ENCODE measurements around the gene SLC7A1.

Gene SLC7A1

GRCh38 chr13:29527916-29528315 is 67.6 kb downstream of the SLC7A1 start:
- no peak for DNase-seq (ENCODE audit: low read depth)

- no peak for DNase-seq (ENCODE audit: low read depth)
Observed at GRCh38 chr13:29527511-29527910, 68.0 kb downstream of the SLC7A1 start.

GRCh38 chr13:29526741-29527140 is 68.7 kb downstream of the SLC7A1 start:
- no peak for DNase-seq (ENCODE audit: low read depth)

- no peak for DNase-seq (ENCODE audit: low read depth)
Observed at GRCh38 chr13:29525757-29526156, 69.7 kb downstream of the SLC7A1 start.

- no peak for DNase-seq (ENCODE audit: low read depth)
Observed at GRCh38 chr13:29524641-29525040, 70.8 kb downstream of the SLC7A1 start.

- no peak for DNase-seq (ENCODE audit: low read depth)
Observed at GRCh38 chr13:29524176-29524575, 71.3 kb downstream of the SLC7A1 start.

GRCh38 chr13:29523199-29523961 is 72.1 kb downstream of the SLC7A1 start:
- no peak for DNase-seq (ENCODE audit: low read depth)

GRCh38 chr13:29522044-29522685 is 73.3 kb downstream of the SLC7A1 start:
- DNase-seq (ENCODE audit: low read depth) = peak; percentile 98

GRCh38 chr13:29521336-29521735 is 74.2 kb downstream of the SLC7A1 start:
- no peak for DNase-seq (ENCODE audit: low read depth)

- peak; percentile 75 for DNase-seq (ENCODE audit: low read depth)
Observed at GRCh38 chr13:29520671-29521070, 74.8 kb downstream of the SLC7A1 start.

- DNase-seq (ENCODE audit: low read depth) = no peak
Observed at GRCh38 chr13:29519921-29520320, 75.6 kb downstream of the SLC7A1 start.

- DNase-seq (ENCODE audit: low read depth) = no peak
Observed at GRCh38 chr13:29516880-29517279, 78.6 kb downstream of the SLC7A1 start.

- no peak for DNase-seq (ENCODE audit: low read depth)
Observed at GRCh38 chr13:29516012-29516411, 79.5 kb downstream of the SLC7A1 start.

- no peak for DNase-seq (ENCODE audit: low read depth)
Observed at GRCh38 chr13:29515372-29515771, 80.1 kb downstream of the SLC7A1 start.

GRCh38 chr13:29514720-29515310 is 80.7 kb downstream of the SLC7A1 start:
- DNase-seq (ENCODE audit: low read depth) = no peak

- no peak for DNase-seq (ENCODE audit: low read depth)
Observed at GRCh38 chr13:29513981-29514719, 81.3 kb downstream of the SLC7A1 start.

GRCh38 chr13:29513002-29513980 is 82.2 kb downstream of the SLC7A1 start:
- DNase-seq (ENCODE audit: low read depth) = no peak

- no peak for DNase-seq (ENCODE audit: low read depth)
Observed at GRCh38 chr13:29511980-29512379, 83.5 kb downstream of the SLC7A1 start.

GRCh38 chr13:29511106-29511796 is 84.2 kb downstream of the SLC7A1 start:
- DNase-seq (ENCODE audit: low read depth) = no peak

- DNase-seq (ENCODE audit: low read depth) = no peak
Observed at GRCh38 chr13:29510651-29511084, 84.8 kb downstream of the SLC7A1 start.
